Neural progenitor cell (in vitro differentiated cells): ENCODE data around the gene SHROOM4.

Source experiments
- EZH2 ChIP-seq: fragments of 200-600 bp; sonication (generic); IDR thresholded peaks from 2 replicates; pipeline ENCODE4 v1.6.1; 2017; ENCODE audit warnings: antibody characterized with exemption, mild to moderate bottlenecking, moderate library complexity
- EZH2phosphoT487 ChIP-seq: fragments of 200-600 bp; sonication (generic); IDR thresholded peaks from 2 replicates; pipeline ENCODE4 v1.6.1; 2017; ENCODE audit warnings: antibody characterized with exemption
- TF ChIP-seq, protein P1 (sequence below): fragments of 200-600 bp; sonication (generic); IDR thresholded peaks from 2 replicates; pipeline ENCODE4 v1.5.1; 2017; ENCODE audit warnings: antibody characterized with exemption, mild to moderate bottlenecking

- TF ChIP-seq, protein P1, sequence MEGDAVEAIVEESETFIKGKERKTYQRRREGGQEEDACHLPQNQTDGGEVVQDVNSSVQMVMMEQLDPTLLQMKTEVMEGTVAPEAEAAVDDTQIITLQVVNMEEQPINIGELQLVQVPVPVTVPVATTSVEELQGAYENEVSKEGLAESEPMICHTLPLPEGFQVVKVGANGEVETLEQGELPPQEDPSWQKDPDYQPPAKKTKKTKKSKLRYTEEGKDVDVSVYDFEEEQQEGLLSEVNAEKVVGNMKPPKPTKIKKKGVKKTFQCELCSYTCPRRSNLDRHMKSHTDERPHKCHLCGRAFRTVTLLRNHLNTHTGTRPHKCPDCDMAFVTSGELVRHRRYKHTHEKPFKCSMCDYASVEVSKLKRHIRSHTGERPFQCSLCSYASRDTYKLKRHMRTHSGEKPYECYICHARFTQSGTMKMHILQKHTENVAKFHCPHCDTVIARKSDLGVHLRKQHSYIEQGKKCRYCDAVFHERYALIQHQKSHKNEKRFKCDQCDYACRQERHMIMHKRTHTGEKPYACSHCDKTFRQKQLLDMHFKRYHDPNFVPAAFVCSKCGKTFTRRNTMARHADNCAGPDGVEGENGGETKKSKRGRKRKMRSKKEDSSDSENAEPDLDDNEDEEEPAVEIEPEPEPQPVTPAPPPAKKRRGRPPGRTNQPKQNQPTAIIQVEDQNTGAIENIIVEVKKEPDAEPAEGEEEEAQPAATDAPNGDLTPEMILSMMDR: no peak
- no peak for TF ChIP-seq EZH2
- no peak for TF ChIP-seq EZH2phosphoT487
Observed at GRCh38 chrX:50684871-50685270, 129.1 kb downstream of the SHROOM4 start.
